Non-pigmented ciliary epithelial cell (primary cell): ENCODE data around the gene LRMDA.

Experiments
- DNase-seq: peaks from one replicate; pipeline ENCODE4 v3.0.0-alpha.2; 2010; ENCODE audit warnings: low read depth

The LRMDA gene

DNA sequence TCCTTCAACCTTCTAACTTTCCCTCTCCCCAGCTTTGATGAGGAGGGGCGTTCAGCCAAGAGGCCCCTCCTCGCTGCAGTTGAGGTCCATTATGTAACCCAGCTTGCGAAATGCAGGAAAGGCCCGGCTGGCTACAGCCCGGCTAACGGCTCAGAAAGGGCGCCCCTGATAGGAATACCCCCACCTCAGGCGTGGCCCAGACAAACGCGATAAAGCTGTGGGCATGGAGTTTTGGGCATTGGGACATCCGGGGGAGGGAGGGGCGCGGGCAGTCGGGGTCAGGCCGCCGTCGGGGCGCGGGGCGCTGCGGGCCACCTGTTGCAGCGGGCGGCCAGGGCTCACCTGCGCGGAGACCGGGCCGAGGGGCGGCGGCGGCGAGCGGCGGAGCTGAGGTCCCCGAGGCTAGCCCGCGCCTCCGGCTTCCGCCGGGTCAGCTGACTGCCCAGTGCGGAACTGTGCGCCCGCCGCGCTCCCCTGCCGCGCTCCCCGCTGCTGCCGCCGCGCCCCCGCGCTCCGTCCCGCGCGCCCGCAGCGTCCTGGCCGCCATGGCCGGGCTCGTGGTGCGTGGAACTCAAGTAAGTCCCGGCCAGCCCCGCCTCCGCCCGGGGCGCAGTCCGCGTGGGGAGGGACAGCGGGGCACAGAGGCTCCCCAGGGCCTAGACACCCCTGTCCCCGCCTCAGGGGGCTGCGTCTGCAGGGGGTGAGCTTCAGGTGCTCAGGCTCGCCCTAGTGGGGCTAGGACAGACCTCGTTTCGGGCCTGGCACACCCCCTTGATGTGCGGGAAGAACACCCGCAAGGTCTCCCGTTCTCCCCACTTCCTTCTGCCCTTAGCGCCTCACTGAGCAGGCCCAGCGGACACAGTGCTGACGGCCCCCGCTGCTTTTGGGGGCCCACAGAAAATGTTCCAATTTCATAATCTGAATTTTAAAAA, at the start of gene LRMDA:
Gene LRMDA (plus strand): TSS at position 445 of the 932 bp plus-strand sequence.
- no peak for DNase-seq

DNA sequence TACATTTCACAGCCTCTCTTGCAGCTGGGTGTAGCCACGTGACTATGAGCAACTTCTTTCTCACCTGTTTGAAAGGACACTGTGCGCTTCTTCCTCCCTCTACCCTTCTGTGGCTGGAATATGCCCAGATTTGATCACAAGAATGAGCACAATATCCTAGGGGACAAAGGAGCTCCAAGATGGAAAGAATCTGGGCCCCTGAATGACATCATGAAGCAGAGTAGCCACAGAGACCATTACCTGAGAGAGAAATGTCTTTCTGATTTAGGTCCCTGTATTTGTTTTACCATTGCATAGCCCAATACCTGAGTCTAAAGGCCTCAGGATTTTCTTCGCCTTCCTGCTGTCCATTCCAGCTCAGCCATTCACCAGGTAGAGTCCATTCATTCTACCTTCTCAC, 45.3 kb upstream of the LRMDA start:
- no peak for DNase-seq

DNA sequence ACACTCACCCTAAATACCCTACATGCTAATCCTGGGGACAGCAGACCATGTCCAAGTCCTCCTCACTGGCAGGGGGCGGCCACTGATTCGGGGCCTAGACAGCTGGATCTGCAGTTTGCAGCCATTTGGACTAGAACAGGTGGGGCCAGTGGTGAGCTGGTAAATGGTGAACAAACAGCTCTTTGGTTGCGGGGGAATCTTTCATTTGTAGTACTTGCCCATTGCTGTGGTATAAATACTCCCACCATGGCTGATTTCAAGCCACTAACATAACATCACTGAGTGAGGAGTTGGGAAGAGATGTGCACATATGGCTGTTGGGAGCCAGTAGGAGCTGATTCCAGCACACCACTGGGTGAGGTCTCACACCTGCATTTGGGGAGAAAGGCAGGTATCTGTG, 43.3 kb upstream of the LRMDA start:
- DNase-seq, result no peak

DNA sequence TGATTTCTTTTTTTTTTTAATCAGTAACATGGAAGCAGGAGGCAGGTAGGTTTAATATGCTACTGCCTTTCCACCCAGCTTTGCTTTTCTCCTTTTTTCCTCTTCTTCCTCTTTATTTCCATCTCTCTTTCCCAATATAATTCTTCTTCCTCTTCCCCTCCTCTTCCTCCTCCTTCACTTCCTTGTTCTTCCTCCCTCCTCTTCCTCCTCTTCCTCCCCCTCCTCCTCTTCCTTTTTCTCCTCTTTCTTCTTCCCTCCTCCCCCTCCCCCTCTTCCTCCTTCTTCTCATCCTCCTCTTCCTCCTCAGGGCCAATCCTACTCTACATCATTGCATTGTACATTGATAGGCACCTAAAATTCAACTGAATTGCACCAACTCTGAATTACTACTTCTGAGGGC, 41.2 kb upstream of the LRMDA start:
- no peak for DNase-seq

DNA sequence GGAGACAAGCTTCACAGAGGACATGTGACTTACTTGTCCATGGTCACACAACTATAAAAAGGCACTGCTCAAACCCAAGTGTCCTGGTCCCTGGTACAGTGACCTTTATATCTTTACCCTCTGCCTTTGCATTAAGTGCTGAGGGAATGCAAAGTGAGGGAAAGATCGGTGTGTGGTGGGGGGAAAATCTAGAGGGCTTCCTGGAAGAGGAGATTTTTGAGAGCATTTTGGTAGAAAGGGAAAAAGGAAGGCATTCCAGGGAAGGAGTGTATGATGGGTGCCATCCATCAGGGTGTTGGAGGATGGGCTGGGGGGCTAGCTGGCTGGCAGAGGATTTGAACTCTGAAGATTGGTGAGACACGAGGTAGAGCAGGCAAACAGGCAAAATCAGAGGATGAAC, 39.2 kb upstream of the LRMDA start:
- no peak for DNase-seq

DNA sequence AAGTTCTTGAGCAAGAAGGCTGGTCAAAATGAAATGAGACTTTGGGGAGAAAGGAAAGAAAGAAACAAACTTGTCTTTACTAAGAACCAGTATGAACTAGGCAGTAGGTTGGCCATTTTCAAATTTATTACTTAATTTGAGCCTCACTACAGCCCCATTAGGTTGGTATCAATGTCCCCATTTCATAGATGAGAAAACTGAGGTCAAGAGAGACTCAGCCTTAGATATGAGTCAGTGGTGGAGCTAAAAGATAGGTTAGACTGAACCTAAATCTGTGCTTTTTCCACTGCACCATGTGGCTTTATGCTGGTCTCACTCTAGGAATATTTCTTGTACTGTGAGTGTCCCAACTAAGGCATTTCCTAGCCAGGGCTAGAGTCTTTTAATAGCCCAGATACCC, 38.7 kb upstream of the LRMDA start:
- DNase-seq, result no peak

DNA sequence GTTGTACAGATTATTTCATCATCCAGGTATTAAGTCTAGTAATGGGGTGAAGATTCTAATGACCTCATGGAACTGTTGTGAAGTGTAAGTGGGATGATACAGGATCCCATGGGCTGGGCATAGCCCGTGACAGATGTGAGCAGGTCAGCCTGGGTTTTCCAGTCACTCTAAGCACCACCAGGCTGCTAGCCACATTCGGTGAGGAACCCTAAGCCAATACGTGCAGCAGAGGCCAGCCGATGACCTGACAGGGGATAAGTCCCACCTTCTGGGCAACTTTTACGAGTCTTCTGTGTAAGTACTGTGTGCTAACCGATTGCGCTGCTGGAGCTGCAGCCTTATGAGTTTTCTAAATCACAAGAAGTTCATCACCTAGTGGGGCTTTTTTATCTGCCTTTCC, 37.2 kb upstream of the LRMDA start:
- DNase-seq, result no peak

DNA sequence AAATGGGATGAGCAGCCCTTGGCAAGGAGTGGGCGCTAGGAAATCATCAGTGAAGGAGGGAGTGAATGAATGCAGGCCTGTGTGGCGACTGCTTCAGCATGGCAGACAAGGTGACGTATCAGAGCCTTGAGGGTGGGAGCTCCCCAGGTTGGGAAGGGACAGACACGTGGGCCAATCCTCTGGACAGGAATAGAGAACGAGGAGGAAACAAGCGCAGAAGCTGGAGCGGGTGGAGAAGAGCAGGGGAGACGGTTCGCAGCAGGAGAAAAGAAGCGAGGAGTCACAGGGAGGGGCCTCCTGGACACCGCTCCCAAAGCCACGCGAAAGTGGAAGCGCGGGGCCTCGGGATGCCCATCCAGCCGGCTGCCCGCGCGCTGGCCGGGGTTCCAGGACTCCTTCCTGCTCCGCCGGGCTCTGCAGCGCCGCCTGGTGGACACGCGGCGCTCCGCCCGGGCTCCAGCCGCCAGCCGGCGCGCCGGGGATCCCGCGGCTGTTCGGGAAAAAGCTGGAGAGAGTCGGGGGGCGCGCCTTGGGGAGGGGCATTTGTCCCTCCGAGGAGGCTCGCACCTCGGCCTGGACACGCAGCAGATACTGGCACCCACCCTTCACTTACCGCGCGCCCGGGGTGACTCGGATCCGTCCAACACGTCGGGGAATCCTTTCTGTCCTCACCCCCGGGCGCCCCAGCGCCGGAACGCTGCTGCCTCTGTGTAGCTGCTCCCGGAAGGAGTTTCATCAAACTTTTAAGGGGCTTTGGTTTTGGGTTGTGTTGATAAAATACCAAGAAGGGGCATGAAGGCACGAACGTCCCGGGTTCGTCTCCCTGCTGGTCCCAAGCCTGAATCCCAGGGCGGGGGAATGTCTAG, 36.1 kb upstream of the LRMDA start:
- no peak for DNase-seq

DNA sequence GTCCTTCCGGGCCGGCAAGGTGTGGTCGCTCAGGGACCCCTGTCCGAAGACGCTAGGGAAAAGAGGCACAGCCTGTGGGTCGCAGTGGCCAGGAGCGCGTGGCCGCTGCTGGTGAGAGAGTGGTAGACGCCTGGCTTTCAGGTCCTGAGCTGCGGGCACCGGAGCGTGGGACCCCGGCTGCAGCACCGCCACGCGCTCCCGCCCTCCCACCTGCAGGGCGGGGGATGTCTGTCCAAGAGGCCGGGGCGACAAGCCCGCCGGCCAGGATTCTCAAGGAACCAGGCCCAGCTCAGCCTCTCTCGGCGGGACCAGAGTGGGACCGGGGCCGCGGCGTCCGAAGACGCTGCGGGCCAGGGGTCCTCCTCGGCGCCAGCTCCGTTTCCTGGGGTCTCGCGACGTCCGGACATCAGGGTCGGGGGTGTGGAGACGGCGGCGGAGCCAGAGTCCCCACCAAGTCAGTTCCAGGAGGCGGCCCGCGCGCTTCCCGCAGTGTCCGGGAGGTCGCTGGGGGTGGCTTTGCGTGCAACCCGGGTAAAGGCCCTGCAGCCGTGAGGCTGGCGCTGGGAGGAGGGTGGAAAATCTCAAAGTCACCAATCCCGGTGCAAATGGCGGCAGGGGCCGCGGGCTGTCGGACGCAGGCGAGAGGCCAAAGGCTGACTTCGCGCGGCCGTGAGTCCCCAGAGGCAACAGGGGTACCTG, 35.3 kb upstream of the LRMDA start:
- DNase-seq, result no peak

DNA sequence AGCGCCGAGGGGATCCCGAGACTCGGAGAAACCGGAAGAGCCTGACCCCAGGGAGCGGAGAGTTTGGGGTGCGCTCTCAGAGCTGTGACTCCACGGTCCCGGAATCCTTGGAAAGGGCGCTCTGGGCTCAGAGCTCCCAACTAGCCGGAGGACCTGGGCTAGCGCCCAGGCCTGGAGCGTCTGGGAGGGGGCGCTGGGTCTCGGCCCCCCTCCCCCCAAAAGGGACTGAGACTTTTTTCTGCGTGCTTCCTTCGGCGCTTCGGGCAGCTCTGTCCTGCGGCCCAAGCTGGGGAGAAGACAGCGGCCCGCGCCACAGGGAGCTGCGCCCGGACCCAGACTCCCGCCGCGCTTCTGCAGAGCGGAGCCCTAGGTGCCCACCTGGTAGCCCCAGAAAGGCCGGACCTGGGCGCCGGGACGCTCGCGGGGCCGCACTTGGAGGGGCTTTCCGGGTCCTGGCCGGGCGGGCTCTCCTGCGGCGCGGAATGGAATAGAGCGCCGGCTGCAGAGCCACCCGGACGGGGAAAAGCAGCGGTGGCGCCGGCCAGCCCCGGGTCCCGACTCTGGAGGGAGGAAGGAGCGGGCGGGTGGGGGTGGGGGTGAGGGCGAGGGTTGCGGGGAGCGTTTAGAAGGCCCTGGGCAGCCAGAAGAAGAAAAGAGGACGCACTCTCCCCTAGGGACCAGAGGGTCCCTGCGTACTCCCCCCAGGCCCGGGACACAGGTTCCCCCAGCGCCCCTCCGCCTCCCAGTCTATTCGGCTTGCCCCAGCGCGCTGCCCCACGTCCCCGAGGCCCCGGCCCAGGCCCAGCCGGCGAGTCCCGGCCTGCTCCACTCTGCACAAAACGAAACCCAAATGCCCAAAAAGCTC, 34.6 kb upstream of the LRMDA start:
- DNase-seq, result no peak

DNA sequence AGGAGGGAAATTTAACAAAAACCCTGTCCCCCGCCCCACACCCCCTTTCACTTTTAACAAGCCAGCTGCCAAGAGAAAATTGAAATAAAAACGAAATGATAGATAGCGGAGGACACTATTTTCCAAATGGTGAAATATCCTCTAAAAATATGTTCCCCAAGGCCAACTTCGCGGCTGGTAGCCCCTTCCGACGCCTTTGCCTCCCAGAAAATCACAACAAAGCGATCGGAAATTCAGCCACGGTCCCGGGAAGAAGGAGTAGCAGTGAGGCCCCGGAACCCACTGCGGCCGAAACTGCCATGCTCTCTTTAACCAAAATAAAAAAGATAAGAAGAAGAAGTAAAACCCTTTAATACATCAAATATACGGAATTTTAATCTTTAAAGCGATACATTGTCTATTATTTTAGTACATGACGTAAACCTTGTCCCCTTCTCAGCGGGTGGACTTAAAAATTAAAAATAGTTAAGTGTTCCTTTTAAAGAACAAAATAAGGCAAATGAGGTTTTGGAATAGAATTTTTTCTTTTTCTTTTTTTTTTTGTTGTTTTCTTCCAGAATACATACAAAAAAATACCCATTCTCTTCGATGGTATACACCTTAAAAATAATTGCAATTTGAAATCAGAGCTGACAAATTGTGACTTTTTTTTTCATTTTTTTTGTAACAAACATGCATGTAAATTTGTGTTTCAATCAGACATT, 33.8 kb upstream of the LRMDA start:
- no peak for DNase-seq

DNA sequence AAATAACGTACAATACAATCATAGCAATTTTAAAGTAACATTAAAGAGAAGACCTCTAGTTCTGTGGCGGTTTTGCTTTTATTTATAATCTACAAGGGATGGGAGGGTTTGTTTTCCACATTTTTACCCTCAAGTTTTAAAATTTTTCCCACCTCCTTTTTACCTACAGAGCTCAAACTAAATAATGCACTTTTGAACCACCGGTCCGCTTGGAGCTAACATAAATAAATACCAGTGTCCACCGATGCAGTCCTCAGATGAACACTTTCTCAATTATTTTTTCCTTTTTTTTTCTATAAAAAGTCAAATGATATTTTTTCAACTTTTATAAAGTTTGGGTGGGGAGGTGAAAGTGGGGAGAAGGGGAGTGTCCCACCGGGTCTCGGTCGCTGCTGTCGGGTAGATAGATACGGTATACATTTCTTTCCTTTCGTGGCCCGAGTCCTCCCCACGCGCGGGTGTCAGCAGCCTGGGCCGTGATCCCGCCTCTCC, 33.2 kb upstream of the LRMDA start:
- no peak for DNase-seq

DNA sequence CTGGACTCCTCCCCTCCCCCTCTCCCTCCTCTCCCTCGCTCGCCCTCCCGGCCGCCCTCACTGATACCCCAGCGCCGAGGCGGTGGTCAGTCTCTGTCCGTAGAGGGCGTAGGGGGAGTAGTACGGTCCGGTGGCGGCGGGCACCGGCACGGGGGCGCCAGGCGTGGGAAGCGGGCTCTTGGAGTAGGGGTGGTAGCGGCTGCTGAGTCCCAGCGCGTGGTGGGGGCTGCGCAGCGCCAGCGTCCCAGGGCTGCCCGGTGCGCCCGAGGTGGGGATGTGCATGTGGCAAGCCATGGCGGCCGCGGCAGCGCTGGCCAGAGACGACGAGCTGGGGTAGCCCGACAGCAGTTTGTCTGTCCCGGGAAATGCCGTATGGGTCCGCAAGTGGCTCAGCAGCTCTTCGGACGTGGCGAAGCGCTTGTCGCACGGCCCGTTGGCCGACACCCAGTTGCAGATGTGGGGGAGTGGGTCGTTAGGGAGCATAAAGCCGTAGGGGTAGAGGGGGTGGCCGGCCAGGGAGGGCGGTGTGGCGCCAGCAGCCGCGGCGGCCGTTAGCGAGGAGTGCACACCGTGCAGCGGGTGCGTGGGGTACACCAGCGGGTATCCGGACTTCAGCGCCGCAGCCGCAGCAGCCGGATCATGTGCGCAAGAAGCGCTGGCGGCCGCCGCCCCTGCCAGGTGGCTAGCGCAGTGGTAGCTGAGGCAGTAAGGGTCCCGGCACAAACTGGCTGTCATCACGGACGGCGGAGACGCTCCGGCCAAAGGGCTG, 32.5 kb upstream of the LRMDA start:
- DNase-seq, result no peak

DNA sequence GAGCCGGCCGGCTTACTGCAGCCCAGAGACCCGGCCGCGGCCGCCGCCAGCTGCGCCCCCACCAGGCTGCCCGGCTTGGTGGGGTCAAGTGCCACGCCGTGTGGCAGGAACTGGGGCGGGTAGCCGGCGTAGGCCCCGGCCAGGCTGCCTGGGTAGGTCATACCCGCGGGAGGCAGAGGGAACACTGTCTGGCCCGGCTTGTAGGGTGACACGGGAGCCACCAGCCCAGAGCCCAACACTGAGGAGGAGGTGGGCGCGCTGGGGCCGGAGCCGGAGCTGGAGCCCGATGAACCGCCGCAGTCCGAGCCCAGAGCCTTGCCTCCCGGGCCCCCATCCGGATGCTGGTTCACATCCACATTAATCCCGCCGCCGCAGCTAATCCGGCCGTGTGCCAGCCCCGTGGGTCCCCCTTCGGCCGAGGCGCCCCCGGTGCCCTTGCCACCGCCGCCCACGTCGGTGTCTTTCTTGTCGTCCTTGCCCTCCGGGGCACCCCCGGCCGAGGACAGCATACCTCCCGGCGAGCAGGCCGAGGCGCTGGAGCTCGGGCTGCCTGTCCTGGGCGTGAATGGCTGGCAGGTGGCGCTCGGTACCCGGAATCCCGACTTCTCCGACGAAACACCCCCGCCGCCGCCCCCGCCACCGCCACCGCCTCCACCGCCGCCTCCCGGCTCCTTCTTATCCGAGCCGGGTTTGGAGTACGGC, 31.8 kb upstream of the LRMDA start:
- DNase-seq, result no peak

DNA sequence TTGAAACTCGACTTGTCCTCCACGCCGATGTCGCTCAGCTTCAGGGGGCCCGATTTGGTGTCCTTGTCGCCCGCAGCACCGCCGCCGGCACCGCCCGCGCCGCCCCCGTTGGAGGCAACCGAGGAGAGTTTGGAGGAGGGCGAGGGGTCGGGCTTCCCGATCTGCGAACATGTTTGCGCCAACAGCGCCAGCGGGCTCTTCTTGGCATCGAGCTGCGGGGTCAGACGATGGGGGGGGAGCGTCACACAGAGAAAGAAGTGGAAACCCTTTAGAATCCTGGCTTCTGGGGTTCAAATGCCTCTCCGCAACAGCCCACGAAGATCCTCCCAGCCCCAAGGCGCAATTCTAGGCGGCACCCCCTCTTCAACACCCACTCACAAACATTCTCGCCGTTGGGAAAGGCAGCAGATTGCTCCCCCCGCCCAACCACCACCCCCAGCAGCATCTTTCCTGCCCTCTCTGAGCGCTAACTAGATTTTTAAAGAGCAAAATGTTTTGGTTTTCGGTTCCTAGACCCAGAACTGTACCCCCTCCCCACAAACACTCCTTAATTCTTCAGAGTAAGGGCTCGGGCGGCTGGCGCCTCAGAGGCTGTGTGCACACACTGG, 31.2 kb upstream of the LRMDA start:
- no peak for DNase-seq

DNA sequence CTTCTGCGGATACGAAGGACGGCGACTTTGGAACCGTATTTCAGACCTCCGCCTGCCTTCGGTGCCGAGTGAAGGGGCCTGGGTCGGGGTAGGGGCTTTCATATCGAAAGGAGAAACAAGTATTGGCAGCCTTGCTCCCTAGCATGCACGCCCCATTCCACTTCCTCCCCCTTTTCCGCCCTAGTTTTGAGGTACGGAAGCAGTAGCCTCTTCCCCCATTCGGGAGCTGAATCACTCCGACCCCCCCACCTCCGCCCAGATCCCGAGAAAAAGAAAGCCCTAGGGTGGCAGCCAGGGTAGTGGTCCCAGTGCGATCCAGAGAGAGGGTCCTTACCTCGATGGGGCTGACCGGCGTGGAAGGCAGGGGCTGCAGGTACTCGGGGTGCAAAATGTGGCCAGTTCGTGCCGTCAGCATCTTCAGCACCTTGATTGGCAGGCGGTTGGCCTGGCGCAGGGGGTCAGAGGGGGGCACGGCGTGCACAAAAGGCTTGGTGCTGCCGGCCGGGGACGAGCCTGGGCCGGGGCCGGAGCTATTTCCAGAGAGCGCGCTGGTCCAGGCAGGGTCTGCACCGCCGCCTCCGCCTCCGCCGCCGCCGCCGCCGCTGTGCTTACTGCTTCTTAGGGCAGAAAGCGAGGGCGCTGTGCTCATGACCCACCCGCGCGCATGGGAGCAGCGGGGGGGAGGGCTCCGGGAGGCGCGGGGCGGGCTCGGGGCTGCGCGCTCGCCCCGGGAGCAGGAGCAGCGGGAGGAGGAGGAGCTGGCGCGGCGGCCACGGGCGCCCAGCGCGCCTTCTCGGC, 30.5 kb upstream of the LRMDA start:
- no peak for DNase-seq

DNA sequence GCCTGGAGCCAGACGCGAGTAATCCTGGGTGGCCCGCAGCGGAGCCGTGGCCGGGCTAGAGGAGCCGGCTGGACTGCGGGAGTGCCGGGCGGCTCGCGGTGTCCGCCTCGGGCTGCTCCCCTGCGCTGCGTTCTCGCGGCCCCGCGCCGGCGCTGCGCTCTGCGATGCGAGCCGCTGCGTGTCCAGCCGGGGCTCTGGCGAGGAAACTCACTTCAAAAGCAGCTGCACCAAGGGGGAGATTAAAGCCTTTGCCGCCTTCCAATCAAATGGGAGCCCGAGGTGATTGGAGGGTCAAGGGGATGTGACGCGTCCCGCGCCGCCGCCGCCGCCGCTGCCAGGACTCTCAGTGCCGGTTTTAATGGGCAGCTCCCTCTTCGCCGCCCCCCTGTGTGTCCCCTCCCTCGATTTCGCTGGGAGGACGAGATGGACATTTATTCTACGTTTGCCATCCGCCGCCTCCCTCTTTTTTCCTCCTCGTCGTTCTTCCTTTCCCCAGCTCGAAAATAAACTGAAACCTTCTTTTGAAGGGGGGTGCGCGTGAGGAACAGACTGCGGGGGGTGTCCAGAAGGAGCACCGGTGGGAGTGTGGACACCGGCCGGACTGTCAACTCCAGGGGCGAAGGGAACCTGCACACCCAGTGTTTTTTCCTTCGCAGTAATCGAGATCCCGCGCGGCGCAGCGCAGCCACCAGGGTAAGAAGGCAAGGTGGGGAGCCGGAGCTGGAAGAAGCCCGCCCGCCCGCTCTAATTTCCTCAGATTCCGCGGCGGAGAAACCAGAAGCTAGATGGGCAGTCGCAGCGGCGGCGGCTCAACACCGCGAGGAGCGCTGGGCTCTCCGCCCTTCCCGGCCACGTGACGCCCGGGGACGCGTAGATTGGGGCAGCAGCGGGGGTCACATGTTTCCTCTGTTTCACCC, 29.6 kb upstream of the LRMDA start, which contains the start of gene ZNF503:
Gene ZNF503 (minus strand): TSS at position 196 of the 917 bp plus-strand sequence. CDS start 345 bp downstream, outside the sequence.
- peak; percentile 83 for DNase-seq
